ENCODE data around the gene NPFFR1. TPM values are rescaled to one million over a fixed set of nuclear protein-coding genes. Genes with fewer than 3 reads are reported as not detected.

NPFFR1 gene
- total RNA-seq, 1 donor from 2014 or later: not detected

DNA sequence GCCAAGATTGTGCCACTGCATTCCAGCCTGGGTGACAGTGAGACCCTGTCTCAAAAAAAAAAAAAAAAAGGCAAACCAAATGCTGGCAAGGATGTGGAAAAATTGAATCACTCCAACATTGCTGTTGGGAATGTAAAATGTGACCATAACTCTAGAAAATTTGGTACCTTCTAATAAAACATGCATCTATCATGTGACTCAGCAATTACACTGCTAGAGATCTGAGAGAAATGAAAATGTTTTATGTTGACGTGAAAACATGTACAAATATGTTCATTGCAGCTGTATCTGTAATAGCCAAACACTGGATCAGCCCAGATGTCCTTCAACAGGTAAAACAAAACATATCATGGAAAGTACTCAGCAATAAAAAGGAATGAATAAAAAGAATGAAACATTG is 82.7 kb downstream of the NPFFR1 start:
- no peak for DNase-seq (ENCODE audit: low spot score)
- Mint-ChIP-seq H3K4me3 (no peak overlapping the region), H3K9me3 (peaks cover 6% of the 10 kb centered on the region), H3K27ac (no peak overlapping the region), H3K36me3 (peaks cover 28% of the 10 kb centered on the region), H3K4me1 (no peaks in the 10 kb centered on the region), H3K27me3 (ENCODE audit: insufficient read depth, low read depth) (no peaks in the 10 kb centered on the region)
- peaks cover 6% of the 10 kb centered on the region for H3K36me3 ChIP-seq
- TF ChIP-seq EZH2 (IDR thresholded peaks at IDR 0.05) (no peak), CTCF (IDR thresholded peaks at IDR 0.05) (no peak), EZH2phosphoT487 (IDR thresholded peaks at IDR 0.05) (no peak)
- no peak overlapping the region for H3K27ac ChIP-seq
- H3K4me2 ChIP-seq: no peak overlapping the region
- no peak overlapping the region for H3K4me3 ChIP-seq
- H3K79me2 ChIP-seq (ENCODE audit: low read depth): no peaks in the 10 kb centered on the region
- H3K9ac ChIP-seq: no peak overlapping the region
- H3K27me3 ChIP-seq: no peaks in the 10 kb centered on the region
- H3K4me1 ChIP-seq: no peaks in the 10 kb centered on the region
- peaks cover 4% of the 10 kb centered on the region for H3F3A ChIP-seq (ENCODE audit: low read depth)
- H2AFZ ChIP-seq (replicated peaks): no peak overlapping the region
- H3K9me3 ChIP-seq (ENCODE audit: low read depth): no peaks in the 10 kb centered on the region
- no peaks in the 10 kb centered on the region for H4K20me1 ChIP-seq (ENCODE audit: low read depth)

- Mint-ChIP-seq H3K27ac (no peak overlapping the region), H3K27me3 (ENCODE audit: insufficient read depth, low read depth) (no peaks in the 10 kb centered on the region), H3K4me3 (no peak overlapping the region), H3K36me3 (peaks cover 22% of the 10 kb centered on the region), H3K9me3 (peaks cover 6% of the 10 kb centered on the region), H3K4me1 (no peaks in the 10 kb centered on the region)
- H3K79me2 ChIP-seq (ENCODE audit: low read depth): no peaks in the 10 kb centered on the region
- peaks cover 4% of the 10 kb centered on the region for H3F3A ChIP-seq (ENCODE audit: low read depth)
- H3K4me2 ChIP-seq: no peak overlapping the region
- no peak overlapping the region for H3K9ac ChIP-seq
- H2AFZ ChIP-seq (replicated peaks): no peak overlapping the region
- no peaks in the 10 kb centered on the region for H4K20me1 ChIP-seq (ENCODE audit: low read depth)
- DNase-seq (ENCODE audit: low spot score): peak; percentile 6
- no peaks in the 10 kb centered on the region for H3K4me1 ChIP-seq
- no peak for TF ChIP-seq EZH2 (IDR thresholded peaks at IDR 0.05)
- TF ChIP-seq CTCF (IDR thresholded peaks at IDR 0.05): no peak
- TF ChIP-seq EZH2phosphoT487 (IDR thresholded peaks at IDR 0.05): no peak
- no peaks in the 10 kb centered on the region for H3K9me3 ChIP-seq (ENCODE audit: low read depth)
- no peaks in the 10 kb centered on the region for H3K27me3 ChIP-seq
- no peaks in the 10 kb centered on the region for H3K36me3 ChIP-seq
- H3K27ac ChIP-seq: no peak overlapping the region
- H3K4me3 ChIP-seq: no peak overlapping the region
Observed at GRCh38 chr10:70198696-70199466, 84.9 kb downstream of the NPFFR1 start.

Small RNAs within 50 kb of the gene (small RNA-seq; reads per million reads assigned to genes)
- not detected for gene RPS25P9

Other genes starting within 250 kb of the NPFFR1 start
- 159 and 183 TPM in 2 replicates for gene MACROH2A2, start 231.2 kb downstream of the NPFFR1 start, total RNA-seq (ENCODE audit: low replicate concordance)
- gene AIFM2, start 151.2 kb downstream of the NPFFR1 start, total RNA-seq (ENCODE audit: low replicate concordance): 1.1 and 1.3 TPM in 2 replicates
- gene TYSND1, start 137.3 kb downstream of the NPFFR1 start, total RNA-seq (ENCODE audit: low replicate concordance): 7.7 and 17.4 TPM in 2 replicates
- 93.5 and 147 TPM in 2 replicates for gene SAR1A, start 113.5 kb downstream of the NPFFR1 start, total RNA-seq (ENCODE audit: low replicate concordance)
- gene PPA1, start 50.6 kb downstream of the NPFFR1 start, total RNA-seq (ENCODE audit: low replicate concordance): 134 and 203 TPM in 2 replicates
- gene LRRC20, start 98.6 kb upstream of the NPFFR1 start, total RNA-seq (ENCODE audit: low replicate concordance): 19.0 and 44.9 TPM in 2 replicates
- gene EIF4EBP2, start 120.1 kb upstream of the NPFFR1 start, total RNA-seq (ENCODE audit: low replicate concordance): 110 and 122 TPM in 2 replicates
- not detected in 2 replicates for gene NODAL, start 157.7 kb upstream of the NPFFR1 start, total RNA-seq (ENCODE audit: low replicate concordance)
- 9.6 and 20.4 TPM in 2 replicates for gene PALD1, start 194.8 kb upstream of the NPFFR1 start, total RNA-seq (ENCODE audit: low replicate concordance)

All from neural progenitor cell (in vitro differentiated cells).